SH-SY5Y (cell line): ENCODE measurements around the gene PTCD1.

Source experiments
- GATA2 ChIP-seq: IDR thresholded peaks from 2 replicates; pipeline ENCODE4 v1.6.1; 2011; ENCODE audit warnings: mild to moderate bottlenecking, low read depth, low read length
- GATA3 ChIP-seq: IDR thresholded peaks from 2 replicates; pipeline ENCODE4 v1.6.1; 2011; ENCODE audit warnings: low read depth, mild to moderate bottlenecking, low read length, moderate library complexity

- TF ChIP-seq GATA2 (no peak), GATA3 (no peak)
These were observed 30.0 kb downstream of the PTCD1 start, which contains the start of the genes BUD31 and PDAP1 for GRCh38 chr7:99408379-99409191.
